Measurements from ENCODE around the gene SLC34A1.

Gene SLC34A1

DNA sequence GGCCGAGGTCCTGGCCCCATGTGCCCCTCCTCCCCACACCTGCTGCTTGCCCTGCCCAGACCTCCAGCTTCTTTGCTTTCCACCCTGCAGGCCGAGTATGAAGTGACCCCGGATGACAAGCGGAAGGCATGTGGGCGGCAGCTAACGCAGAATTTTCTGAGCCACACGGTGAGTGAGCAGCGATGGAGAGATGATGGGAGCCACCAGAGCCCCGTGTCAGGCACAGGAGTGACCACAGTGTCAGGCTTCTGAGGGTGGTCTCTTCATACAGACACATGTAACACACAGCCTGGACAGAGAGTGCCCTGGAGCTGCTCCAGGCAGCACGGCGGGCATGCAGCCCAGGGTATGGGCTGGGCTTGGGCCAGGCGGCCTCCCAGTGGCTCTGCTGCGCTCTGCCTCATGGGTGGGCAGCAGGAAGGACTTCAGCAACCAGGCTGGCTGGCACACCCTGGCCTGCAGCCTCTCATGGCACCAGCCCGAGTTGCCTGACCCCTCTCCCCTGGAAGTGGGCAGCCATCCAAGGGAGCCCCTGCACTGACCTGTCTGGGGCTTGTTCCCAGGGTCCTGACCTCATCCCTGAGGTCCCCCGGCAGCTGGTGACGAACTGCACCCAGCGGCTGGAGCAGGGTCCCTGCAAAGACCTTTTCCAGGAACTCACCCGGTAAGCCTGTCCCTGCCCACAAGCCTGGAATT lies 48.1 kb downstream of the SLC34A1 start:
- DNase-seq (ENCODE audit: low read depth in 2 of 2) = no peak

DNA sequence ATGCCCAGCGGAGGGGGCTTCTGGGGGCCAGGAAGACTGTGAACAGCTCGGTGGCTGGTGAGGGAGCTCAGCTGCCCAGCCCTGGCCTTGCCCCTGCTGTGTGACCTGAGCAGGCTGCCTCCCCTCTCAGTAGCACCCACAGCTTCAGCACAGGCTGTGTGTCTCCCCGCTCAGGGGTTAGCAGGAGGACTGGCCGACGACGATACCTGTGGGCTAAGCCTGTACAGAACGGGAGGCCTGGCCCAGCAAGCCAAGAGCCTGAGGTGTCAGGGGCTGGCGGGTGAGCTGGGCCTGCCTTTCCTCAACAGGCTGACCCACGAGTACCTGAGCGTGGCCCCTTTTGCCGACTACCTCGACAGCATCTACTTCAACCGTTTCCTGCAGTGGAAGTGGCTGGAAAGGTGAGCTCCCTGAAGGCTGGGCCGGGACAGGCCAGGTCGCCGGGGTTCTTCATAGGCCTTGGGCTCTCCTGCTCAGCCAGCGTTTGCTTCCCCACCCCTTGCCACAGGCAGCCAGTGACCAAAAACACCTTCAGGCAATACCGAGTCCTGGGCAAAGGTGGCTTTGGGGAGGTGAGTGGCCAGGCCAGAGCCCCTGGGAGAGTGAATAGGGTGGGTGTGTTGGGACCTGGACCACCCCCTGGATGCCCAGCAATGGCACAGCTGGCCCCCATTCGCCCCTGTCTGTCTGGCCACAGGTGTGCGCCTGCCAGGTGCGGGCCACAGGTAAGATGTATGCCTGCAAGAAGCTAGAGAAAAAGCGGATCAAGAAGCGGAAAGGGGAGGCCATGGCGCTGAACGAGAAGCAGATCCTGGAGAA lies 48.8 kb downstream of the SLC34A1 start:
- no peak for DNase-seq (ENCODE audit: low read depth in 2 of 2)

- DNase-seq (ENCODE audit: low read depth in 2 of 2) = no peak
Measured at GRCh38 chr5:177433658-177434217, 49.5 kb downstream of the SLC34A1 start.

- no peak for DNase-seq (ENCODE audit: low read depth in 2 of 2)
Measured at GRCh38 chr5:177434437-177434836, 50.2 kb downstream of the SLC34A1 start.

- DNase-seq (ENCODE audit: low read depth in 2 of 2) = no peak
Measured at GRCh38 chr5:177434942-177435738, 50.9 kb downstream of the SLC34A1 start.

GRCh38 chr5:177435847-177436536 lies 51.8 kb downstream of the SLC34A1 start:
- no peak for DNase-seq (ENCODE audit: low read depth in 2 of 2)

DNA sequence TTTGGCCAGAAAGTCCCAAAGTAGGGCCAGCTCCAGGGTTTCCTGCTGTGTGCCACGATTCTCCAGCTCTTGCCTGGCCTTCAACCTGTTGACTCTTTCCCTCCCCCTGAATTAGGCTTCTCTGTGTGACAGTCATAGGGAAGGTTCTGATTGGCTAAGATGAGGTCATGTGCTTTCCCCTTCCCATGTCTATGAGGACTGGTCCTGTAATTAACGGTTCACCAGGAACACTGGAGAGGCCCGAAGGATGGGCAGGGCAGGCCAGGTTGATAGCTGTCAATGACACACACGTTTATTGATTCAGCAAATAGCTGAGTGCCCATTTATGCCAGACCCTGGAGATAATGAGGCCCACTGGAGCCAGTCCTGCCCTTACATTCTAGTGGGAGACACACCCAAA lies 53.4 kb downstream of the SLC34A1 start:
- DNase-seq (ENCODE audit: low read depth in 2 of 2) = no peak

- DNase-seq (ENCODE audit: low read depth in 2 of 2) = no peak
Measured at GRCh38 chr5:177438468-177438867, 54.2 kb downstream of the SLC34A1 start.

DNA sequence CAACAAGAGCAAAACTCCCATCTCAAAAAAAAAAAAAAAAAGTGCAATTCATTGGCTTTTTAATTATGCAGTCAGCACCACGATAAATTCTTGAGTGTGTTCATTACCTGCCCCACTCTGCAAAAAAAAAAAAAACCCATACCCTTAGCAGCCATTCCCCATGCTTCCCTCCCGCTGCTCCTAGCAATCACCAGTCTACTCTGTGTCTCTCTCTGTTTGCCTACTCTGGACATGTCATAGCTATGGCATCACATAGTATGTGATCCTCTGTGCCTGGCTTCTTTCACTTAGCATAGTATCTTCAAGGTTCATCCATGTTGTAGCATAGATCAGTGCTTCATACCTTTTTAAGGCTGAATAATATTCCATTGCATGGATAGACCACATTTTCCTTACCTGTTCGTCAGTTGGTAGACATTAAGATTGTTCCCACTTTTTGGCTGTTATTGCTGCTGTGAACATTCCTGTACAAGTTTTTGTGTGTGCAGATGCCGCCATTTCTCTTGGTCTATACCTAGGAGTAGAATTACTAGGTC lies 55.4 kb downstream of the SLC34A1 start:
- DNase-seq (ENCODE audit: low read depth in 2 of 2) = no peak

DNA sequence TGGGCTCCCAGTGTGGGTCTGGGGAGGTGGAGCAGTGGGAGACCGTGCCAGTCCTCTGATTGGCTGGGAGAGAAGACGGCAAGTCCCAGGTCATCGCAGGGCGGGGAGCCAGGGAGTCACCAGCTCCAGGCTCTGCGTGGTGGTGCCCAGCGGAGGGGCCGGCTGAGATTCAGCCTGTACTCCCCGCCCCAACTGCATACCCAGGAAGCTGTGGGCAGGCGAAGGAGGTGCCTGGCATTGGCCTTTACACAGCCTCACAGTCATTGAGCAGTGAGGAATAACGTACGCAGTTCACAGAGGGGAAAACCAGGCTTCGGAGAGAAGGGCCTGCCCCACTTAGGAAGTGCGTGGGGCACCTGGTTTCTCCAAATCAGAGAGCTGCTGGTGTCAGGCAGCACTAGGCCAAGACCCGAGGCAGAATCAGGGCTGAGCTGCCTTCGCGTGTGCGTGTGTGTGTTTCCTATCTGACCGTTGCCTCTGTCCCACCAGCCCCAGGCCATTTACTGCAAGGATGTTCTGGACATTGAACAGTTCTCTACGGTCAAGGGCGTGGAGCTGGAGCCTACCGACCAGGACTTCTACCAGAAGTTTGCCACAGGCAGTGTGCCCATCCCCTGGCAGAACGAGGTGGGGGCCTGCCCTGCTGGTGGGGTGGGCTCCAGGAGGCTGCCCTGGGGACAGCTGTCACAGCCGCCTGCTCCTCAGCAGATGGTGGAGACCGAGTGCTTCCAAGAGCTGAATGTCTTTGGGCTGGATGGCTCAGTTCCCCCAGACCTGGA lies 56.2 kb downstream of the SLC34A1 start:
- no peak for DNase-seq (ENCODE audit: low read depth in 2 of 2)

GRCh38 chr5:177440990-177441780 lies 57.0 kb downstream of the SLC34A1 start:
- no peak for DNase-seq (ENCODE audit: low read depth in 2 of 2)

- no peak for DNase-seq (ENCODE audit: low read depth in 2 of 2)
Measured at GRCh38 chr5:177442066-177442826, 58.0 kb downstream of the SLC34A1 start.

DNA sequence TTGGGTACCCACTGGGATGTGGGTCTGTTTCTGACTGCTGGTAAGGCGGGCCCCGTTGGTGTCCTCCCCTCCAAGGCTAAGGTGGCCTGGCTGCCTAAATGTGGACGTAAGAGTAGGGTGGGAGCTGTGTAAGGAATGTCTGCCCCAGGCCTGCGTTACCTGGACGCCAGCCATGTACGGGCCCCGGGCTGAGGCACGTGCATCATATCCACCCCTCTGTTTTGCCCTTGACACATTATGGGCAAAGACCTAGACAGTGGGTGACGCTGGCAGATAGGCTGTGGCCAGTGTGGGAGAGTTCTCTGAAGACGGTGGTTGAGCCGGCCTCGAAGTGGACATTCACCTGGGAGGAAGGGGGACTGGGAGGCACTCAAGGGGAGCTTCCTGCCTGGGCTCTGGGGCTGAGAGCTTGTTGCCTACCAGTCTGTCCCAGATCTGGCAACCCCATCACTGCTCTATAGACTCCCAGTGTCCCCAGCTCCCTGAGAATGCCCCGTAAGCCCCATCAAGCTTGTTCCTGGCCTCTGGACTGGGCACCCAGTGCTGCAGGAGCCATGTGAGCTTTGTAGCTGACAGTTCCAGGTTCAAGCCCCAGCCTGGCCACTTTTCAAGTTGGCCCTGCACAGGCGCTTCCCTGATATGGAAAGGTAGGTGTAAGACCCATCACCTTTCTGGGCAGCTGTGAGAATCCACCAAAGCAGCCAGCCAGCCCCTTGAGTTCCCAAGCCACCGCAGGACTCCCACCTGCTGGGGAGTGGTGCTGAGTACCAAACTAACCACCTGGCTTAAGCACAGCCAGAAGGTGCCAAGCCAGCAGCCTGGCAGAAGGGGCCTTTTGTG lies 59.1 kb downstream of the SLC34A1 start:
- no peak for DNase-seq (ENCODE audit: low read depth in 2 of 2)

GRCh38 chr5:177444106-177445051 lies 60.1 kb downstream of the SLC34A1 start:
- no peak for DNase-seq (ENCODE audit: low read depth in 2 of 2)

GRCh38 chr5:177445052-177445916 lies 61.0 kb downstream of the SLC34A1 start:
- no peak for DNase-seq (ENCODE audit: low read depth in 2 of 2)

- DNase-seq (ENCODE audit: low read depth in 2 of 2) = no peak
Measured at GRCh38 chr5:177445917-177446199, 61.6 kb downstream of the SLC34A1 start.
